Fibroblast of upper back skin (primary cell): ENCODE measurements around the gene MRPS10.
"Not testable (repeated sequence)": the region's sequence is repeated elsewhere in the genome, so short reads cannot be mapped to it uniquely, and the experiment has no call there.

Source experiments
- DNase-seq: peaks from one replicate; pipeline ENCODE4 v3.0.0-alpha.2; 2013

MRPS10 gene

GRCh38 chr6:42203183-42203582 is 14.5 kb downstream of the MRPS10 start:
- no peak for DNase-seq

GRCh38 chr6:42202131-42202915 is 15.3 kb downstream of the MRPS10 start:
- not testable (repeated sequence) for DNase-seq

GRCh38 chr6:42201382-42201781 is 16.3 kb downstream of the MRPS10 start:
- no peak for DNase-seq

GRCh38 chr6:42200035-42200434 is 17.6 kb downstream of the MRPS10 start:
- peak; percentile 92 for DNase-seq

GRCh38 chr6:42199106-42199981 is 18.3 kb downstream of the MRPS10 start:
- DNase-seq, result peak; percentile 51

- DNase-seq, result peak; percentile 63
These were observed 19.9 kb downstream of the MRPS10 start for GRCh38 chr6:42197555-42198362.

GRCh38 chr6:42195415-42195814 is 22.2 kb downstream of the MRPS10 start:
- DNase-seq, result no peak

GRCh38 chr6:42194056-42194455 is 23.6 kb downstream of the MRPS10 start:
- DNase-seq, result no peak

- DNase-seq, result no peak
These were observed 24.2 kb downstream of the MRPS10 start for GRCh38 chr6:42193491-42193894.

GRCh38 chr6:42192385-42192784 is 25.3 kb downstream of the MRPS10 start:
- not testable (repeated sequence) for DNase-seq

- DNase-seq, result peak; percentile 83
These were observed 27.0 kb downstream of the MRPS10 start for GRCh38 chr6:42190554-42191183.

GRCh38 chr6:42188406-42188805 is 29.3 kb downstream of the MRPS10 start:
- no peak for DNase-seq

GRCh38 chr6:42185597-42185996 is 32.1 kb downstream of the MRPS10 start:
- no peak for DNase-seq

GRCh38 chr6:42184475-42184874 is 33.2 kb downstream of the MRPS10 start:
- no peak for DNase-seq

- no peak for DNase-seq
These were observed 35.6 kb downstream of the MRPS10 start for GRCh38 chr6:42182101-42182500.

GRCh38 chr6:42179945-42180313 is 37.7 kb downstream of the MRPS10 start:
- no peak for DNase-seq

GRCh38 chr6:42179261-42179944 is 38.3 kb downstream of the MRPS10 start:
- DNase-seq, result no peak

- DNase-seq, result peak; percentile 22
These were observed 39.9 kb downstream of the MRPS10 start for GRCh38 chr6:42177514-42178364.

- DNase-seq, result no peak
These were observed 40.7 kb downstream of the MRPS10 start for GRCh38 chr6:42176981-42177380.

GRCh38 chr6:42175860-42176259 is 41.8 kb downstream of the MRPS10 start:
- no peak for DNase-seq

- DNase-seq, result no peak
These were observed 44.6 kb downstream of the MRPS10 start, which contains the start of gene GUCA1A for GRCh38 chr6:42173101-42173500. GUCA1A (plus strand) TSS chr6:42173364; CDS start chr6:42173614, 250 bp downstream.
